ENCODE results near the gene REM1. TPM values are rescaled to one million over a fixed set of nuclear protein-coding genes. Genes with fewer than 3 reads are reported as not detected.

Gene REM1
- total RNA-seq, 4 donors from 2014 or later, result 0.80 to 1.8 (median 1.3) TPM; not detected in 1

DNA sequence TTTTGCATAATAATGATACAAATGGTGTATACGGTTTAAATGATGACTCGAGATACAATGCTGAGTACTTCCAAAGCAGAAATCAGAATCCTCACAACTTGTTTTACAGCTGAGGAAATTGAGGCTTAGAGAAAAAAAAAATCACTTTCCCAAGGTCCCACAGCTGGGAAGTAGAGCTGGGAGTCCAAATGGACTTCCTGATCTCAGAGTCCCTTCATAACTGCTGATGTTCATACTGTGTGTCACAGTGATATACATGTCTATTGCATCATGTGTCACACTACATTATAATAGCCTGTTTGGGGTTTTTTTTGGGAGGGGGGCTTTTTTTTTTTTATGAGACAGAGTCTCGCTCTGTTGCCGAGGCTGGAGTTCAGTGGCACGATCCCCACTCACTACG, 47.6 kb downstream of the REM1 start:
- 89 to 100% methylated on average over 1 to 6 of the region's 6 CpGs for WGBS, 2 donors (ENCODE audit: low coverage in 1 of 2)
- intact Hi-C loops (cut with DNase I; ENCODE audit: low total_unique reads), result no loop called here

DNA sequence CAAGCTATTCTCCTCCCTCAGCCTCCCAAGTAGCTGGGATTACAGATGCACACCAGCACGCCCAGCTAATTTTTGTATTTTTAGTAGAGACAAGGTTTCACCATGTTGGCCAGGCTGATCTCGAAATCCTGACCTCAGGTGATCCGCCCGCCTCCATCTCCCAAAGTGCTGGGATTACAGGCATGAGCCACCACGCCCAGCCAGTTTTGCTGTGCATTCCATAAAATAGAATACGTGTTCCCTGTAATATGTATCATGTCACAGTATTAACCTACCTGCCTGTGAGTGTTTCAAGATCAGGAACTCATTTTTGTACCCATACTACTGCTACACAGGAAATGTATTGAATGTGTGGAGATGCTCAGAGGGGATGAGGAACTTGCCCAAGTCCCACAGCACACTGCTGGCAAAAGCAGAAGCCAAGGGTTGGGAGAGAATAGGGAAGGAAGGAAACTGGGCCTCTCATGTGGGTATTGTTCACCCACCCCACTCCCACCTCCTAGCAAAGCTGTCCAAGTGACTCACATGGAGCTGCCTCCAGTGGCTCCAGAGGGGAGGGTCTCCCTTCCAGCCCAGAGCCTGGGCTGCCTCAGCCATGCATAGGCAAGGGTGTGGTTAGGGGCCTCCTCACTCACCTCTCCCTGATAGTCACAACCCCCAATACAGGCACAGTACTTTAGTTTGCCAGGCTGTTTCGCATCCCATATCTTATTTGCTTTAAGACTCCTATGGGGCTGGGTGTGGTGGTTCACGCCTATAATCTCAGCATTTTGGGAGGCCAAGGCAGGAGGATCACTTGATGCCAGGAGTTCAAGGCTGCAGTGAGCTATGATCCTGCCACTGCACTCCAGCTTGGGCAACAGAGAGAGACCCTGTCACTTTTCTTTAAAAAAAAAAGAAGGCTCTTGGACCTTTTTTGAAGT, 48.5 kb downstream of the REM1 start:
- peak overlapping the region in 1 of 4 donors; percentile 22 for H3K27ac ChIP-seq
- no peak overlapping the region for H3K4me3 ChIP-seq
- no peaks in the 10 kb centered on the region for H3K27me3 ChIP-seq
- peaks cover 0 to 19% (median 6%) of the 10 kb centered on the region in 4 donors for H3K36me3 ChIP-seq
- 91 to 100% methylated on average over 1 to 8 of the region's 8 CpGs for WGBS, 2 donors (ENCODE audit: low coverage in 1 of 2)
- no peak for DNase-seq
- peaks cover 0 to 15% (median 2%) of the 10 kb centered on the region in 4 donors for H3K4me1 ChIP-seq
- in situ Hi-C loops (cut with MboI; ENCODE audit: low pct_ligation_motif_present in 1 of 4, low pct_unique_long_range_greater_than_20kb in 1 of 4, low sequenced_read_pairs in 3 of 4), result no loop called here
- intact Hi-C loops (cut with DNase I; ENCODE audit: low total_unique reads), result no loop called here
- H3K9me3 ChIP-seq, result no peaks in the 10 kb centered on the region
- TF ChIP-seq POLR2A (IDR thresholded peaks at IDR 0.05), result no peak
- TF ChIP-seq, protein P1, sequence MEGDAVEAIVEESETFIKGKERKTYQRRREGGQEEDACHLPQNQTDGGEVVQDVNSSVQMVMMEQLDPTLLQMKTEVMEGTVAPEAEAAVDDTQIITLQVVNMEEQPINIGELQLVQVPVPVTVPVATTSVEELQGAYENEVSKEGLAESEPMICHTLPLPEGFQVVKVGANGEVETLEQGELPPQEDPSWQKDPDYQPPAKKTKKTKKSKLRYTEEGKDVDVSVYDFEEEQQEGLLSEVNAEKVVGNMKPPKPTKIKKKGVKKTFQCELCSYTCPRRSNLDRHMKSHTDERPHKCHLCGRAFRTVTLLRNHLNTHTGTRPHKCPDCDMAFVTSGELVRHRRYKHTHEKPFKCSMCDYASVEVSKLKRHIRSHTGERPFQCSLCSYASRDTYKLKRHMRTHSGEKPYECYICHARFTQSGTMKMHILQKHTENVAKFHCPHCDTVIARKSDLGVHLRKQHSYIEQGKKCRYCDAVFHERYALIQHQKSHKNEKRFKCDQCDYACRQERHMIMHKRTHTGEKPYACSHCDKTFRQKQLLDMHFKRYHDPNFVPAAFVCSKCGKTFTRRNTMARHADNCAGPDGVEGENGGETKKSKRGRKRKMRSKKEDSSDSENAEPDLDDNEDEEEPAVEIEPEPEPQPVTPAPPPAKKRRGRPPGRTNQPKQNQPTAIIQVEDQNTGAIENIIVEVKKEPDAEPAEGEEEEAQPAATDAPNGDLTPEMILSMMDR (IDR thresholded peaks at IDR 0.05), result no peak
- TF ChIP-seq POLR2AphosphoS5 (IDR thresholded peaks at IDR 0.05), result no peak
- no peak for TF ChIP-seq EP300 (IDR thresholded peaks at IDR 0.05; ENCODE audit: low read depth)

More for the DNA sequence above, 47.6 kb downstream of the REM1 start:
- Histone ChIP-seq H3K36me3 (peaks cover 0 to 14% (median 2%) of the 10 kb centered on the region in 4 donors), H3K4me1 (peaks cover 0 to 15% (median 3%) of the 10 kb centered on the region in 4 donors), H3K27me3 (no peaks in the 10 kb centered on the region), H3K4me3 (no peak overlapping the region), H3K9me3 (no peaks in the 10 kb centered on the region), H3K27ac (no peak overlapping the region)
- in situ Hi-C loops (cut with MboI; ENCODE audit: low pct_ligation_motif_present in 1 of 4, low pct_unique_long_range_greater_than_20kb in 1 of 4, low sequenced_read_pairs in 3 of 4), result no loop called here
- DNase-seq, result no peak
- no peak for TF ChIP-seq POLR2AphosphoS5 (IDR thresholded peaks at IDR 0.05)
- TF ChIP-seq, protein P1 (IDR thresholded peaks at IDR 0.05), result no peak

DNA sequence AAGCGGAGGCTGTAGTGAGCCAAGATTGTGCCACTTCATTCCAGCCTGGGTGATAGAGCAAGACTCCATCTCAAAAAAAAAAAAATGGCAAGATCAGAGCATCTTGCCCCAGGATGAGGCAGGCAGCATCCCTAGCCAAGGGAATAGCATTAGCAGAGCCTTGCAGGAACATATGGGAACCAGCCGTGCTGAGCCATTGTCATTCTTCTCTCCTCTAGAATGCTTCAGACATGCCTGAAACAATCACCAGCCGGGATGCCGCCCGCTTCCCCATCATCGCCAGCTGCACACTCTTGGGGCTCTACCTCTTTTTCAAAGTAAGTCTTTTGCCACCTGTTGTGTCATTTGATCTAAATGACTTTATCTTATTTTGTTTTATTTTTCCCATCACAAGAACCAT, 52.2 kb downstream of the REM1 start:
- H3K36me3 ChIP-seq, result peaks cover 0 to 49% (median 16%) of the 10 kb centered on the region in 4 donors

More for the DNA sequence above, 52.2 kb downstream of the REM1 start:
- Histone ChIP-seq H3K4me1 (peaks cover 0 to 10% (median 0%) of the 10 kb centered on the region in 4 donors), H3K27ac (no peak overlapping the region), H3K27me3 (no peaks in the 10 kb centered on the region), H3K9me3 (no peaks in the 10 kb centered on the region), H3K4me3 (no peak overlapping the region)
- no peak for DNase-seq
- TF ChIP-seq EP300 (IDR thresholded peaks at IDR 0.05; ENCODE audit: low read depth), result no peak
- no peak for TF ChIP-seq POLR2AphosphoS5 (IDR thresholded peaks at IDR 0.05)
- TF ChIP-seq, protein P1 (IDR thresholded peaks at IDR 0.05), result no peak
- no peak for TF ChIP-seq POLR2A (IDR thresholded peaks at IDR 0.05)
- intact Hi-C loops (cut with DNase I; ENCODE audit: low total_unique reads) (no loop called here), in situ Hi-C loops (cut with MboI; ENCODE audit: low pct_ligation_motif_present in 1 of 4, low pct_unique_long_range_greater_than_20kb in 1 of 4, low sequenced_read_pairs in 3 of 4) (no loop called here)
- WGBS, 2 donors (ENCODE audit: low coverage in 1 of 2), result 92 to 94% methylated on average over 4 to 6 of the region's 6 CpGs

Other genes with a start within 250 kb of the REM1 start
- gene DEFB115, start 217.6 kb upstream of the REM1 start, total RNA-seq, result not detected
- gene DEFB116, start 166.7 kb upstream of the REM1 start, total RNA-seq, result not detected
- gene DEFB118, start 106.7 kb upstream of the REM1 start, total RNA-seq, result not detected
- not detected for gene DEFB119, start 84.7 kb upstream of the REM1 start, total RNA-seq
- gene DEFB121, start 69.1 kb upstream of the REM1 start, total RNA-seq, result not detected
- not detected for gene DEFB123, start 34.7 kb upstream of the REM1 start, total RNA-seq
- gene DEFB124, start 161 bp upstream of the REM1 start, total RNA-seq, result not detected
- gene HM13, start 39.2 kb downstream of the REM1 start, total RNA-seq, result 10 to 100 TPM; 38.4 to 86.0 (median 63.4) TPM
- 1,000 to 10,000 TPM in 1 of 4 donors, 100 to 1,000 TPM in 3; 516 to 1,015 (median 933) TPM for gene ID1, start 130.0 kb downstream of the REM1 start, total RNA-seq
- not detected for gene COX4I2, start 162.6 kb downstream of the REM1 start, total RNA-seq
- gene BCL2L1, start 247.6 kb downstream of the REM1 start, total RNA-seq, result 100 to 1,000 TPM in 3 of 4 donors, 10 to 100 TPM in 1; 98.6 to 151 (median 107) TPM

Measured in transverse colon (tissue), 4 donors.